Naive thymus-derived CD4-positive, alpha-beta T cell (primary cell): ENCODE measurements around the gene ATAD1. TPM values are rescaled to one million over a fixed set of nuclear protein-coding genes. Genes with fewer than 3 reads are reported as not detected.

Source experiments
- ATAC-seq: fragments of 150-1000 bp; cut with Tn5 transposase; 2 replicates; pipeline ENCODE4 v1.10.0; 2021; ENCODE audit warnings: mild to moderate bottlenecking, moderate library complexity
- CTCF ChIA-PET: fragments of 350-600 bp; sonication (Branson Sonifier 250); formaldehyde crosslinking; loops from one replicate; lab custom pipeline; 2021; ENCODE audit warnings: antibody characterized with exemption; lab: Charles Lee
- POLR2A ChIA-PET: fragments of 350-600 bp; sonication (Branson Sonifier 250); formaldehyde crosslinking; loops from one replicate; lab custom pipeline; 2021; ENCODE audit warnings: antibody characterized with exemption, inconsistent platforms; lab: Charles Lee
- DNase-seq, 9 donors: peaks; one replicate each; pipeline versions ENCODE4 v3.0.0 to v3.0.0-alpha.2; 2020 to 2022; ENCODE audit warnings: mixed read lengths in 1 of 9
- H3K27ac ChIP-seq: one replicate; pipeline ENCODE4 v1.7.0; 2013; ENCODE audit warnings: mild to moderate bottlenecking, low read depth, low read length, moderate library complexity
- H3K27me3 ChIP-seq, 2 donors: one replicate each; pipeline ENCODE4 v1.7.0; 2013; ENCODE audit warnings: low read length in 2 of 2, mild to moderate bottlenecking in 2 of 2, moderate library complexity in 2 of 2; ENCODE audit not compliant: control insufficient read depth in 2 of 2, insufficient read depth in 2 of 2
- H3K36me3 ChIP-seq, 3 experiments: 1 replicate in 2 of 3; 2 replicates in 1 of 3; pipeline ENCODE4 v1.7.0; 2013; ENCODE audit warnings: low read length in 3 of 3, mild to moderate bottlenecking in 3 of 3, moderate library complexity in 1 of 3; ENCODE audit not compliant: insufficient read depth in 3 of 3, control insufficient read depth in 2 of 3
- H3K4me1 ChIP-seq, 2 donors: one replicate each; pipeline ENCODE4 v1.7.0; 2013; ENCODE audit warnings: low read length in 2 of 2, mild to moderate bottlenecking in 2 of 2, moderate library complexity in 1 of 2; ENCODE audit not compliant: control insufficient read depth in 2 of 2, insufficient read depth in 2 of 2
- H3K4me3 ChIP-seq: 2 replicates; pipeline ENCODE4 v1.7.0; 2013; ENCODE audit warnings: mild to moderate bottlenecking, low read length
- H3K9me3 ChIP-seq, 3 experiments: 1 replicate in 2 of 3; 2 replicates in 1 of 3; pipeline ENCODE4 v1.7.0; 2013; ENCODE audit warnings: low read length in 3 of 3; ENCODE audit not compliant: control insufficient read depth in 2 of 3
- H3K27ac Mint-ChIP-seq, 9 donors: one replicate each; pipeline ENCODE4 v1.8.0; 2020 to 2022; ENCODE audit warnings: mixed read lengths in 9 of 9, mild to moderate bottlenecking in 8 of 9, moderate library complexity in 5 of 9, inconsistent platforms in 2 of 9
- H3K27me3 Mint-ChIP-seq, 5 donors: one replicate each; pipeline ENCODE4 v1.8.0; 2021 to 2022; ENCODE audit warnings: mixed read lengths in 5 of 5, mild to moderate bottlenecking in 1 of 5
- H3K36me3 Mint-ChIP-seq, 5 donors: one replicate each; pipeline ENCODE4 v1.8.0; 2020 to 2022; ENCODE audit warnings: mixed read lengths in 5 of 5, mild to moderate bottlenecking in 3 of 5, inconsistent platforms in 1 of 5
- H3K4me1 Mint-ChIP-seq, 7 donors: one replicate each; pipeline ENCODE4 v1.8.0; 2020 to 2022; ENCODE audit warnings: mixed read lengths in 7 of 7, mild to moderate bottlenecking in 3 of 7, inconsistent platforms in 1 of 7
- H3K4me3 Mint-ChIP-seq, 10 donors: one replicate each; pipeline ENCODE4 v1.8.0; 2020 to 2022; ENCODE audit warnings: mild to moderate bottlenecking in 10 of 10, mixed read lengths in 10 of 10, moderate library complexity in 6 of 10, inconsistent platforms in 2 of 10
- H3K9me3 Mint-ChIP-seq, 11 donors: one replicate each; pipeline ENCODE4 v1.8.0; 2020 to 2022; ENCODE audit warnings: mixed read lengths in 11 of 11, mild to moderate bottlenecking in 4 of 11, inconsistent platforms in 1 of 11, moderate library complexity in 1 of 11
- intact Hi-C, 2 donors: fragments of 100-400 bp; cut with micrococcal nuclease; formaldehyde crosslinking; loops; one replicate each; pipeline ENCODE4 v1.15.1; 2023
- polyA plus RNA-seq, 2 donors: library from polyadenylated mRNA; unstranded; fragments of 300-500 nt; fragmentation: Illumina TruSeq; gene quantifications; one replicate each; pipeline ENCODE4 v1.2.3, GENCODE V29; 2021
- total RNA-seq, 6 experiments: library from RNA in 5 of 6; stranded (reverse) in 5 of 6; gene quantifications; 1 replicate in 5 of 6; 2 replicates in 1 of 6; pipeline ENCODE4 v1.2.3 and lab custom pipeline; 2021 to 2026

ATAD1 gene
- total and polyA plus RNA-seq, 7 experiments from 2014 or later, result 33.5 to 53.4 (median 38.6) TPM

- Histone ChIP-seq H3K27me3 (no peaks in the 10 kb centered on the region), H3K9me3 (no peaks in the 10 kb centered on the region), H3K4me3 (no peak overlapping the region), H3K4me1 (no peaks in the 10 kb centered on the region), H3K36me3 (no peaks in the 10 kb centered on the region), H3K27ac (no peak overlapping the region)
- DNase-seq, result no peak
- Mint-ChIP-seq H3K27me3 (peaks cover 0 to 5% (median 0%) of the 10 kb centered on the region in 5 donors), H3K4me1 (peaks cover 0 to 17% (median 0%) of the 10 kb centered on the region in 7 donors), H3K27ac (no peak overlapping the region), H3K4me3 (no peak overlapping the region), H3K36me3 (peaks cover 0 to 8% (median 0%) of the 10 kb centered on the region in 5 donors), H3K9me3 (no peaks in the 10 kb centered on the region)
- intact Hi-C loops, result no loop called here
- POLR2A ChIA-PET, result no interaction called here
- CTCF ChIA-PET, result no interaction called here
- ATAC-seq, result no peak
Measured at GRCh38 chr10:87844837-87845623, 27.0 kb upstream of the ATAD1 start.

- ATAC-seq (no peak), DNase-seq (no peak)
- Mint-ChIP-seq H3K9me3 (no peaks in the 10 kb centered on the region), H3K27me3 (peaks cover 0 to 5% (median 0%) of the 10 kb centered on the region in 5 donors), H3K36me3 (peaks cover 0 to 8% (median 0%) of the 10 kb centered on the region in 5 donors), H3K4me1 (peaks cover 0 to 16% (median 0%) of the 10 kb centered on the region in 7 donors), H3K4me3 (no peak overlapping the region), H3K27ac (peak overlapping the region in 1 of 9 donors; percentile 52)
- Histone ChIP-seq H3K4me1 (no peaks in the 10 kb centered on the region), H3K36me3 (no peaks in the 10 kb centered on the region), H3K9me3 (no peaks in the 10 kb centered on the region), H3K27ac (no peak overlapping the region), H3K27me3 (no peaks in the 10 kb centered on the region), H3K4me3 (no peak overlapping the region)
- CTCF ChIA-PET, result no interaction called here
- intact Hi-C loops, result loop anchor here in 1 of 2 donors (2.0 kb wide), 1 partner anchor 25 kb away; the partner anchor contains the start of gene ATAD1
- POLR2A ChIA-PET, result no interaction called here
Measured at GRCh38 chr10:87843714-87844113, 25.7 kb upstream of the ATAD1 start.

- ATAC-seq (no peak), DNase-seq (no peak)
- Mint-ChIP-seq H3K9me3 (no peaks in the 10 kb centered on the region), H3K27me3 (peaks cover 0 to 4% (median 0%) of the 10 kb centered on the region in 5 donors), H3K27ac (peak overlapping the region in 1 of 9 donors; percentile 74), H3K36me3 (peaks cover 0 to 8% (median 0%) of the 10 kb centered on the region in 5 donors), H3K4me1 (peaks cover 0 to 16% (median 0%) of the 10 kb centered on the region in 7 donors), H3K4me3 (peak overlapping the region in 1 of 10 donors; percentile 10)
- no peaks in the 10 kb centered on the region for H3K9me3 ChIP-seq
- intact Hi-C loops, result loop anchor here in 1 of 2 donors (2.0 kb wide), 1 partner anchor 24 kb away; the partner anchor contains the start of gene ATAD1
- H3K4me1 ChIP-seq, result no peaks in the 10 kb centered on the region
- no peak overlapping the region for H3K27ac ChIP-seq
- H3K36me3 ChIP-seq, result no peaks in the 10 kb centered on the region
- no peak overlapping the region for H3K4me3 ChIP-seq
- CTCF ChIA-PET, result no interaction called here
- POLR2A ChIA-PET, result no interaction called here
- no peaks in the 10 kb centered on the region for H3K27me3 ChIP-seq
Measured at GRCh38 chr10:87842776-87843497, 24.9 kb upstream of the ATAD1 start.

GRCh38 chr10:87842220-87842641 is 24.2 kb upstream of the ATAD1 start:
- H3K36me3 ChIP-seq, result no peaks in the 10 kb centered on the region
- no peaks in the 10 kb centered on the region for H3K27me3 Mint-ChIP-seq
- POLR2A ChIA-PET, result no interaction called here
- no peak overlapping the region for H3K4me3 ChIP-seq
- ATAC-seq (no peak), DNase-seq (no peak)
- H3K4me1 ChIP-seq, result no peaks in the 10 kb centered on the region
- no peak overlapping the region for H3K27ac ChIP-seq
- H3K27me3 ChIP-seq, result no peaks in the 10 kb centered on the region
- H3K9me3 Mint-ChIP-seq, result peaks cover 0 to 2% (median 0%) of the 10 kb centered on the region in 11 donors
- H3K36me3 Mint-ChIP-seq, result peaks cover 0 to 8% (median 4%) of the 10 kb centered on the region in 5 donors
- intact Hi-C loops, result loop anchor here in 1 of 2 donors (2.0 kb wide), 1 partner anchor 23 kb away; the partner anchor contains the start of gene ATAD1
- no peak overlapping the region for H3K4me3 Mint-ChIP-seq
- H3K9me3 ChIP-seq, result no peaks in the 10 kb centered on the region
- peaks cover 0 to 17% (median 0%) of the 10 kb centered on the region in 7 donors for H3K4me1 Mint-ChIP-seq
- CTCF ChIA-PET, result no interaction called here
- peak overlapping the region in 1 of 9 donors; percentile 76 for H3K27ac Mint-ChIP-seq

GRCh38 chr10:87841186-87841585 is 23.2 kb upstream of the ATAD1 start:
- H3K9me3 Mint-ChIP-seq, result peaks cover 0 to 7% (median 2%) of the 10 kb centered on the region in 11 donors
- H3K27ac Mint-ChIP-seq, result no peak overlapping the region
- ChIA-PET CTCF (interaction anchor here (0.6 kb wide), 1 partner anchor 748 kb away, joined by 3 read pairs; no protein-coding TSS in a partner anchor), POLR2A (interaction anchor here (0.7 kb wide), 1 partner anchor 18 kb away, joined by 3 read pairs; no protein-coding TSS in a partner anchor)
- peaks cover 0 to 17% (median 0%) of the 10 kb centered on the region in 7 donors for H3K4me1 Mint-ChIP-seq
- peaks cover 0 to 3% (median 0%) of the 10 kb centered on the region in 5 donors for H3K27me3 Mint-ChIP-seq
- Histone ChIP-seq H3K4me3 (no peak overlapping the region), H3K4me1 (no peaks in the 10 kb centered on the region), H3K27me3 (no peaks in the 10 kb centered on the region), H3K36me3 (no peaks in the 10 kb centered on the region), H3K9me3 (no peaks in the 10 kb centered on the region), H3K27ac (no peak overlapping the region)
- DNase-seq (no peak), ATAC-seq (no peak)
- intact Hi-C loops, result no loop called here
- H3K36me3 Mint-ChIP-seq, result peaks cover 7 to 12% (median 10%) of the 10 kb centered on the region in 5 donors
- H3K4me3 Mint-ChIP-seq, result no peak overlapping the region

- no peak for DNase-seq
- H3K4me3 ChIP-seq, result no peak overlapping the region
- H3K27me3 ChIP-seq, result no peaks in the 10 kb centered on the region
- Mint-ChIP-seq H3K4me3 (no peak overlapping the region), H3K36me3 (peaks cover 7 to 15% (median 11%) of the 10 kb centered on the region in 5 donors), H3K27ac (no peak overlapping the region), H3K27me3 (peaks cover 0 to 13% (median 0%) of the 10 kb centered on the region in 5 donors), H3K4me1 (peaks cover 0 to 13% (median 0%) of the 10 kb centered on the region in 7 donors), H3K9me3 (peaks cover 0 to 10% (median 2%) of the 10 kb centered on the region in 11 donors)
- H3K9me3 ChIP-seq, result no peaks in the 10 kb centered on the region
- H3K27ac ChIP-seq, result no peak overlapping the region
- H3K36me3 ChIP-seq, result no peaks in the 10 kb centered on the region
- ChIA-PET POLR2A (interaction anchor here (0.9 kb wide), 1 partner anchor 19 kb away, joined by 6 read pairs; no protein-coding TSS in a partner anchor), CTCF (interaction anchor here (0.7 to 1.3 kb wide), 2 partner anchors 13 to 713 kb away, joined by 3 read pairs; no protein-coding TSS in a partner anchor)
- no peaks in the 10 kb centered on the region for H3K4me1 ChIP-seq
- ATAC-seq, result no peak
- intact Hi-C loops, result no loop called here
Measured at GRCh38 chr10:87838650-87839049, 20.6 kb upstream of the ATAD1 start.
